GM12801 (cell line): Measurements from ENCODE around the gene TUBA4B.

Source experiments
- CTCF ChIP-seq: IDR thresholded peaks from one replicate; pipeline ENCODE4 v1.5.1; 2011; ENCODE audit warnings: control low read depth; ENCODE audit not compliant: insufficient read length; ENCODE audit errors: extremely low read depth

Gene TUBA4B

GRCh38 chr2:219281588-219281987 is 28.5 kb downstream of the TUBA4B start:
- TF ChIP-seq CTCF, result no peak

- TF ChIP-seq CTCF, result no peak
These were observed 29.3 kb downstream of the TUBA4B start for GRCh38 chr2:219282375-219282774.

GRCh38 chr2:219282943-219283581 is 30.0 kb downstream of the TUBA4B start:
- no peak for TF ChIP-seq CTCF

- TF ChIP-seq CTCF, result no peak
These were observed 31.7 kb downstream of the TUBA4B start for GRCh38 chr2:219284501-219285372.

- no peak for TF ChIP-seq CTCF
These were observed 32.3 kb downstream of the TUBA4B start for GRCh38 chr2:219285373-219285735.

GRCh38 chr2:219285894-219286425 is 32.9 kb downstream of the TUBA4B start:
- TF ChIP-seq CTCF, result no peak

- no peak for TF ChIP-seq CTCF
These were observed 33.5 kb downstream of the TUBA4B start for GRCh38 chr2:219286436-219287115.
